Duodenal mucosa (tissue), 2 donors: Measurements from ENCODE around the gene SELE.

Experiments
- H3K27ac ChIP-seq: one replicate; pipeline ENCODE4 v1.7.0; 2013; ENCODE audit warnings: low read depth, low read length
- H3K27me3 ChIP-seq, 2 donors: one replicate each; pipeline ENCODE4 v1.7.0; 2013; ENCODE audit warnings: low read length in 2 of 2, control low read depth in 1 of 2; ENCODE audit not compliant: insufficient read depth in 2 of 2, control insufficient read depth in 1 of 2
- H3K36me3 ChIP-seq, 2 donors: one replicate each; pipeline ENCODE4 v1.7.0; 2013; ENCODE audit warnings: low read length in 2 of 2, control low read depth in 1 of 2; ENCODE audit not compliant: insufficient read depth in 2 of 2, control insufficient read depth in 1 of 2
- H3K4me1 ChIP-seq, 2 donors: one replicate each; pipeline ENCODE4 v1.7.0; 2013; ENCODE audit warnings: low read length in 2 of 2, control low read depth in 1 of 2; ENCODE audit not compliant: insufficient read depth in 2 of 2, control insufficient read depth in 1 of 2
- H3K4me3 ChIP-seq, 2 donors: one replicate each; pipeline ENCODE4 v1.7.0; 2013; ENCODE audit warnings: low read length in 2 of 2, low read depth in 1 of 2
- H3K9ac ChIP-seq, 2 donors: one replicate each; pipeline ENCODE4 v1.7.0; 2013; ENCODE audit warnings: low read length in 2 of 2, low read depth in 1 of 2
- H3K9me3 ChIP-seq, 2 donors: one replicate each; pipeline ENCODE4 v1.7.0; 2013; ENCODE audit warnings: low read length in 2 of 2, control low read depth in 1 of 2; ENCODE audit not compliant: control insufficient read depth in 1 of 2

SELE gene

GRCh38 chr1:169753549-169753948 is 19.7 kb upstream of the SELE start:
- no peaks in the 10 kb centered on the region for H3K9me3 ChIP-seq
- H3K27ac ChIP-seq = no peak overlapping the region
- no peak overlapping the region for H3K9ac ChIP-seq
- H3K27me3 ChIP-seq = peaks cover 0 to 5% of the 10 kb centered on the region in 2 donors
- H3K4me1 ChIP-seq = no peaks in the 10 kb centered on the region
- no peaks in the 10 kb centered on the region for H3K36me3 ChIP-seq
- no peak overlapping the region for H3K4me3 ChIP-seq

- no peak overlapping the region for H3K27ac ChIP-seq
- peaks cover 0 to 5% of the 10 kb centered on the region in 2 donors for H3K27me3 ChIP-seq
- no peaks in the 10 kb centered on the region for H3K4me1 ChIP-seq
- H3K4me3 ChIP-seq = no peak overlapping the region
- no peak overlapping the region for H3K9ac ChIP-seq
- no peaks in the 10 kb centered on the region for H3K9me3 ChIP-seq
- no peaks in the 10 kb centered on the region for H3K36me3 ChIP-seq
Measured at GRCh38 chr1:169750041-169750440, 16.2 kb upstream of the SELE start.

GRCh38 chr1:169746550-169746949 is 12.7 kb upstream of the SELE start:
- H3K9me3 ChIP-seq = no peaks in the 10 kb centered on the region
- H3K27ac ChIP-seq = no peak overlapping the region
- no peaks in the 10 kb centered on the region for H3K27me3 ChIP-seq
- no peak overlapping the region for H3K4me3 ChIP-seq
- no peaks in the 10 kb centered on the region for H3K4me1 ChIP-seq
- no peak overlapping the region for H3K9ac ChIP-seq
- H3K36me3 ChIP-seq = no peaks in the 10 kb centered on the region

- Histone ChIP-seq H3K27ac (no peak overlapping the region), H3K9me3 (no peaks in the 10 kb centered on the region), H3K27me3 (no peaks in the 10 kb centered on the region), H3K9ac (no peak overlapping the region), H3K4me3 (no peak overlapping the region), H3K36me3 (no peaks in the 10 kb centered on the region), H3K4me1 (no peaks in the 10 kb centered on the region)
Measured at GRCh38 chr1:169745015-169745861, 11.4 kb upstream of the SELE start.

GRCh38 chr1:169741666-169742394 is 8.0 kb upstream of the SELE start:
- no peaks in the 10 kb centered on the region for H3K9me3 ChIP-seq
- no peaks in the 10 kb centered on the region for H3K4me1 ChIP-seq
- no peak overlapping the region for H3K4me3 ChIP-seq
- no peaks in the 10 kb centered on the region for H3K27me3 ChIP-seq
- no peaks in the 10 kb centered on the region for H3K36me3 ChIP-seq
- no peak overlapping the region for H3K27ac ChIP-seq
- H3K9ac ChIP-seq = no peak overlapping the region

- no peaks in the 10 kb centered on the region for H3K27me3 ChIP-seq
- no peak overlapping the region for H3K4me3 ChIP-seq
- H3K36me3 ChIP-seq = no peaks in the 10 kb centered on the region
- H3K27ac ChIP-seq = no peak overlapping the region
- H3K9ac ChIP-seq = no peak overlapping the region
- H3K9me3 ChIP-seq = no peaks in the 10 kb centered on the region
- H3K4me1 ChIP-seq = no peaks in the 10 kb centered on the region
Measured at GRCh38 chr1:169739980-169740379, 6.1 kb upstream of the SELE start.

GRCh38 chr1:169731446-169731845 is 2.4 kb downstream of the SELE start:
- Histone ChIP-seq H3K4me1 (no peaks in the 10 kb centered on the region), H3K4me3 (no peak overlapping the region), H3K27ac (no peak overlapping the region), H3K36me3 (no peaks in the 10 kb centered on the region), H3K9me3 (no peaks in the 10 kb centered on the region), H3K9ac (no peak overlapping the region), H3K27me3 (no peaks in the 10 kb centered on the region)

GRCh38 chr1:169729991-169730390 is 3.9 kb downstream of the SELE start:
- Histone ChIP-seq H3K36me3 (no peaks in the 10 kb centered on the region), H3K4me3 (no peak overlapping the region), H3K9ac (no peak overlapping the region), H3K27me3 (no peaks in the 10 kb centered on the region), H3K27ac (no peak overlapping the region), H3K9me3 (no peaks in the 10 kb centered on the region), H3K4me1 (no peaks in the 10 kb centered on the region)

GRCh38 chr1:169727307-169727706 is 6.6 kb downstream of the SELE start:
- H3K9me3 ChIP-seq = no peaks in the 10 kb centered on the region
- H3K4me3 ChIP-seq = no peak overlapping the region
- no peaks in the 10 kb centered on the region for H3K27me3 ChIP-seq
- no peak overlapping the region for H3K9ac ChIP-seq
- H3K27ac ChIP-seq = no peak overlapping the region
- no peaks in the 10 kb centered on the region for H3K36me3 ChIP-seq
- H3K4me1 ChIP-seq = no peaks in the 10 kb centered on the region

GRCh38 chr1:169726851-169727250 is 7.0 kb downstream of the SELE start:
- Histone ChIP-seq H3K27me3 (no peaks in the 10 kb centered on the region), H3K9me3 (no peaks in the 10 kb centered on the region), H3K36me3 (no peaks in the 10 kb centered on the region), H3K4me3 (no peak overlapping the region), H3K4me1 (no peaks in the 10 kb centered on the region), H3K27ac (no peak overlapping the region), H3K9ac (no peak overlapping the region)
